Measurements from ENCODE around the gene SSBP4. TPM values are rescaled to one million over a fixed set of nuclear protein-coding genes. Genes with fewer than 3 reads are reported as not detected.
A peak's percentile ranks its signal among the peaks of the same experiment; 100 is the strongest.

The SSBP4 gene
- total and polyA plus RNA-seq, 9 of the 15 experiments (the other 6 are each of a cell fraction or from before 2014, with no cell fraction given): 1.1 to 189 (median 39.0) TPM

DNA sequence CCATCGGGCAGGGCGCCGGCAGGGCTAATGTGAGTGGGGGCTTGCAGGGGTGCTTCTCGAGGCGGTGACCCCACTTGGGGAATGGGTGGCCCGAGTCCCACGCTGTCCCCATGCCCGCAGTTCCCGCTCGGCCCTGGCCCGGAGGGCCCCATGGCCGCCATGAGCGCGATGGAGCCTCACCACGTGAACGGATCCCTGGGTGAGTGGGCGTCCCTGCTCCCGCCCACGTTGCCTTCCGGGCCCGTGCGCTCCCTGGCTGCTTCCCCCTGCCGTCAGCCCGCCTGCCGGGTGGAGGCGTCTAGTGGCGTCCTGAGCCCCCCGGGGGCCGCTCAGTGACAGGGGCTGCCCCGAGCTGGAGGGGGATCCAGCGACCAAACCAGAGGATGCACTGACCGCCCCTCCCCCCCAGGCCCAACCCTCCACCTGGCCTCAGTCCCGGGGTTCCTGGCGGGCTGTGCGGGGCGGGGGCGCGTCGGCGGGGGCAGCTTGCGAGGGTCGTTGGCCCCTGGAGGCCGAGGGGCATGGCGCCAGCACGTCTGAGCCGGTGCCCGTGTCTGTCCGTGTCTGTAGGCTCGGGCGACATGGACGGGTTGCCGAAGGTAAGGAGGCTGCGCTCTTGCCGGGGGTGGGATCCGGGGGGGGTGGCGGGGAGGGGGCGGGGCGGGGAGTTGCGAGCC is 14.0 kb downstream of the SSBP4 start (continued):
- no peak for TF ChIP-seq POLR3G (IDR thresholded peaks at IDR 0.05; ENCODE audit: extremely low read depth, insufficient read length, insufficient replicate concordance)
- TF ChIP-seq, protein P1, sequence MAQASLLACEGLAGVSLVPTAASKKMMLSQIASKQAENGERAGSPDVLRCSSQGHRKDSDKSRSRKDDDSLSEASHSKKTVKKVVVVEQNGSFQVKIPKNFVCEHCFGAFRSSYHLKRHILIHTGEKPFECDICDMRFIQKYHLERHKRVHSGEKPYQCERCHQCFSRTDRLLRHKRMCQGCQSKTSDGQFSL (CRISPR knock-in tag; IDR thresholded peaks at IDR 0.05): peak; percentile 60
- TF ChIP-seq, protein P1 (tag; IDR thresholded peaks at IDR 0.05): no peak
- TF ChIP-seq CTBP1 (IDR thresholded peaks at IDR 0.05; ENCODE audit: borderline replicate concordance): peak; percentile 45; the same call in 1 of the 2 replicates
- TF ChIP-seq POLR2B (IDR thresholded peaks at IDR 0.05; ENCODE audit: low read depth, partially characterized antibody): peak; percentile 23
- 0 out of 2 replicates have a peak, but pooled peaks have one; percentile 36 for TF ChIP-seq ZNF124 (CRISPR knock-in tag; IDR thresholded peaks at IDR 0.05)
- no peak for TF ChIP-seq ZNF174 (CRISPR knock-in tag; IDR thresholded peaks at IDR 0.05)
- TF ChIP-seq CXXC5 (CRISPR knock-in tag; IDR thresholded peaks at IDR 0.05): peak; percentile 40
- TF ChIP-seq NR4A1 (CRISPR knock-in tag; IDR thresholded peaks at IDR 0.05): no peak
- TF ChIP-seq NR4A1 (tag; IDR thresholded peaks at IDR 0.05): peak; percentile 85
- TF ChIP-seq CBFA2T3 (IDR thresholded peaks at IDR 0.05): 0 out of 2 replicates have a peak, but pooled peaks have one; percentile 7
- TF ChIP-seq U2AF1 (optimal IDR thresholded peaks at IDR 0.05; ENCODE audit: low read depth, low read length): peak; percentile 32
- peak in 1 of 2 experiments; percentile 74; a peak in 2 of 4 replicates for TF ChIP-seq HDAC1 (IDR thresholded peaks at IDR 0.05)
- TF ChIP-seq ZNF263 (CRISPR knock-in tag; IDR thresholded peaks at IDR 0.05; ENCODE audit: borderline replicate concordance): 0 out of 2 replicates have a peak, but pooled peaks have one; percentile 27
- TF ChIP-seq ZBTB33 (CRISPR knock-in tag; IDR thresholded peaks at IDR 0.05): peak; percentile 24
- TF ChIP-seq ZBTB2 (IDR thresholded peaks at IDR 0.05): 0 out of 2 replicates have a peak, but pooled peaks have one; percentile 23
- no peak for TF ChIP-seq BRF1 (IDR thresholded peaks at IDR 0.05; ENCODE audit: borderline replicate concordance, extremely low read depth, insufficient read length)
- TF ChIP-seq, protein P2, sequence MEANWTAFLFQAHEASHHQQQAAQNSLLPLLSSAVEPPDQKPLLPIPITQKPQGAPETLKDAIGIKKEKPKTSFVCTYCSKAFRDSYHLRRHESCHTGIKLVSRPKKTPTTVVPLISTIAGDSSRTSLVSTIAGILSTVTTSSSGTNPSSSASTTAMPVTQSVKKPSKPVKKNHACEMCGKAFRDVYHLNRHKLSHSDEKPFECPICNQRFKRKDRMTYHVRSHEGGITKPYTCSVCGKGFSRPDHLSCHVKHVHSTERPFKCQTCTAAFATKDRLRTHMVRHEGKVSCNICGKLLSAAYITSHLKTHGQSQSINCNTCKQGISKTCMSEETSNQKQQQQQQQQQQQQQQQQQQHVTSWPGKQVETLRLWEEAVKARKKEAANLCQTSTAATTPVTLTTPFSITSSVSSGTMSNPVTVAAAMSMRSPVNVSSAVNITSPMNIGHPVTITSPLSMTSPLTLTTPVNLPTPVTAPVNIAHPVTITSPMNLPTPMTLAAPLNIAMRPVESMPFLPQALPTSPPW (CRISPR knock-in tag; IDR thresholded peaks at IDR 0.05): peak; percentile 93; the same call in 1 of the 2 replicates

All from K562 (cell line).